Heart left ventricle (tissue), 13 donors: ENCODE results near the gene RANBP17.

Experiments
- CTCF ChIP-seq, 12 donors: fragments of 200-600 bp; sonication (generic) in 4 of 12; IDR thresholded peaks; one replicate each; pipeline versions ENCODE4 v1.5.0 to v1.8.0; 2018 to 2022; ENCODE audit warnings: antibody characterized with exemption in 12 of 12, mild to moderate bottlenecking in 5 of 12
- POLR2A ChIP-seq, 2 donors: fragments of 450-650 bp; IDR thresholded peaks; one replicate each; pipeline ENCODE4 v1.6.1; 2017; ENCODE audit warnings: antibody characterized with exemption in 2 of 2, mild to moderate bottlenecking in 2 of 2, moderate library complexity in 2 of 2
- donor health status: ischemic (EF 13 %, LVEDD 7.1; RV severe dilation, severe dysfunction).
- donor health status: DM: no; HTN: yes; CAD: no.
- donor health status: DM: no; HTN: no; CAD: no.
- donor health status: ischemic (EF 25% LVEDD 6.9; RV normal size, moderate dysfunction).
- donor health status: ischemic (EF 25% LVEDD 5.7; RV mildly dilated, moderate dysfunction).
- donor health status: ischemic (EF 35%, LVEDD 5.7; RV mildly dilated, moderate dysfunction).
- donor health status: nonischemic (EF 11% LVEDD 7.7; RV severe dilation, severe dysfunction).
- donor health status: DM: yes; HTN: yes; CAD: no.
- donor health status: PGD.
- donor health status: ischemic (EF 29% LVEDD 5.4; RV normal size, mild dysfunction).
- donor health status: nonischemic (EF 23%, LVEDD 6.1; RV moderate dilation, normal function).

GRCh38 chr5:171258737-171259415 is 397.1 kb downstream of the RANBP17 start:
- TF ChIP-seq CTCF (IDR thresholded peaks at IDR 0.05), result no peak
- TF ChIP-seq POLR2A (IDR thresholded peaks at IDR 0.05), result no peak
